Activated CD8-positive, alpha-beta T cell treated with anti-CD3 and anti-CD28 coated beads for 36 hours (primary cell): Measurements from ENCODE around the gene FAM3B. TPM values are rescaled to one million over a fixed set of nuclear protein-coding genes. Genes with fewer than 3 reads are reported as not detected.

Experiments
- ATAC-seq: fragments of 200-7000 bp; cut with Tn5 transposase; one replicate; pipeline ENCODE4 v1.10.0; 2021; ENCODE audit warnings: mild to moderate bottlenecking, moderate library complexity
- CTCF ChIA-PET: fragments of 350-600 bp; sonication (Branson Sonifier 250); formaldehyde crosslinking; loops from one replicate; lab custom pipeline; 2021; ENCODE audit warnings: antibody characterized with exemption; lab: Charles Lee
- POLR2A ChIA-PET: fragments of 350-600 bp; sonication (Branson Sonifier 250); formaldehyde crosslinking; loops from one replicate; lab custom pipeline; 2021; ENCODE audit warnings: antibody characterized with exemption; lab: Charles Lee
- DNase-seq: peaks from one replicate; pipeline ENCODE4 v3.0.0-alpha.2; 2020
- H3K27ac Mint-ChIP-seq: one replicate; pipeline ENCODE4 v1.8.0; 2021; ENCODE audit warnings: mild to moderate bottlenecking, mixed read lengths
- H3K27me3 Mint-ChIP-seq: one replicate; pipeline ENCODE4 v1.8.0; 2021; ENCODE audit warnings: mixed read lengths
- H3K36me3 Mint-ChIP-seq: one replicate; pipeline ENCODE4 v1.8.0; 2021; ENCODE audit warnings: low read depth, mixed read lengths
- H3K4me1 Mint-ChIP-seq: one replicate; pipeline ENCODE4 v1.8.0; 2021; ENCODE audit warnings: low read depth, mixed read lengths
- H3K4me3 Mint-ChIP-seq: one replicate; pipeline ENCODE4 v1.8.0; 2021; ENCODE audit warnings: mild to moderate bottlenecking, moderate library complexity, mixed read lengths
- H3K9me3 Mint-ChIP-seq: one replicate; pipeline ENCODE4 v1.8.0; 2021; ENCODE audit warnings: mixed read lengths
- intact Hi-C: fragments of 100-400 bp; cut with micrococcal nuclease; formaldehyde crosslinking; loops from one replicate; pipeline ENCODE4 v1.10.0; 2022
- total RNA-seq, 2 experiments: library from RNA; stranded (reverse); gene quantifications; one replicate each; pipeline ENCODE4 v1.2.3, GENCODE V29; 2021
- TF ChIP-seq, protein P1 (sequence below): fragments of 200-600 bp; IDR thresholded peaks from one replicate; pipeline ENCODE4 v1.8.0; 2022; ENCODE audit warnings: antibody characterized with exemption, mild to moderate bottlenecking

The FAM3B gene, protein sequence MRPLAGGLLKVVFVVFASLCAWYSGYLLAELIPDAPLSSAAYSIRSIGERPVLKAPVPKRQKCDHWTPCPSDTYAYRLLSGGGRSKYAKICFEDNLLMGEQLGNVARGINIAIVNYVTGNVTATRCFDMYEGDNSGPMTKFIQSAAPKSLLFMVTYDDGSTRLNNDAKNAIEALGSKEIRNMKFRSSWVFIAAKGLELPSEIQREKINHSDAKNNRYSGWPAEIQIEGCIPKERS
- total RNA-seq = not detected

DNA sequence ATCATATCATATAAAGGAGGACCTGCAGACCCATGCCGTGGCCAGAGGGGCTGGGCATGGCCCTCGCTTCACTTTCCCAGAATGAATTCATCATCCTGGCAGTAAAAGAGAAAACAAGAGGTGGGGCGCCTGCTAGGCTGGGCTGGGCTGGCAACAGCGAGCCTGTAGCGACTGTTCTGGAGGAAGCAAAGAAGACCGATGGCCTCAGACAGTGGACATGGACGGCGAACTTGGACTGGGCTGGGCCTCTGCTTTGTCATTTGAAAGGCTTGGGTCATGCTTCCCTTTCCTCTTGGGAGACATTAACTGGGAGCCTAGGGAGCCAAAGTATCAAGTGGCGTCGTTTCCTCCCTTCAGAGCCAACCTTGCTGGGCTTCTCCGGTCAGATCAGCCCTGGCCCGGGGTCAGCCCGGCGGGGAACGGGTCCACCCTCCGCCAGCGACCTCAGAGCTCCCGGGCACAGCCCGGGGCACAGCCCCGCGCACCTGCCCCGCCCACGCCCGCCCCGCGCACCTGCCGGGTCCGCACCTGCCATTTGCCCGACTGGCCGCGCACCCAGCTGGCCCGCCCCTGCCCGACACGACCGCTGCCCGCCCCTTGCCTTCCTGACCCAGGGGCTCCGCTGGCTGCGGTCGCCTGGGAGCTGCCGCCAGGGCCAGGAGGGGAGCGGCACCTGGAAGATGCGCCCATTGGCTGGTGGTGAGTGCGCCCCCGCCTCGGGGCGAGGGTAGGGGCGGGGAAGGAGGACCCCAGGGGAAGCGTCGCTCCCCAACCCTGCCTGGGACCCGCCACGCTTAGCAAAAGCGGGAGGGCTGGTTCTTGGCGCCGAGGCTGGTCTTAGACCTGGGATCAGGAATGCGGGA is at the start of gene FAM3B:
Gene FAM3B, plus strand, starts transcription at position 602 of the 863 bp plus-strand sequence. Its CDS starts 79 bp downstream, at position 681.
- intact Hi-C loops = no loop called here
- ChIA-PET CTCF (no interaction called here), POLR2A (no interaction called here)
- H3K27me3 Mint-ChIP-seq = peaks cover 29% of the 10 kb centered on the region
- H3K4me3 Mint-ChIP-seq = no peak within 1 kb of the TSS
- ATAC-seq (no peak), DNase-seq (no peak)
- H3K36me3 Mint-ChIP-seq = no peaks in the 10 kb centered on the region
- TF ChIP-seq, protein P1, sequence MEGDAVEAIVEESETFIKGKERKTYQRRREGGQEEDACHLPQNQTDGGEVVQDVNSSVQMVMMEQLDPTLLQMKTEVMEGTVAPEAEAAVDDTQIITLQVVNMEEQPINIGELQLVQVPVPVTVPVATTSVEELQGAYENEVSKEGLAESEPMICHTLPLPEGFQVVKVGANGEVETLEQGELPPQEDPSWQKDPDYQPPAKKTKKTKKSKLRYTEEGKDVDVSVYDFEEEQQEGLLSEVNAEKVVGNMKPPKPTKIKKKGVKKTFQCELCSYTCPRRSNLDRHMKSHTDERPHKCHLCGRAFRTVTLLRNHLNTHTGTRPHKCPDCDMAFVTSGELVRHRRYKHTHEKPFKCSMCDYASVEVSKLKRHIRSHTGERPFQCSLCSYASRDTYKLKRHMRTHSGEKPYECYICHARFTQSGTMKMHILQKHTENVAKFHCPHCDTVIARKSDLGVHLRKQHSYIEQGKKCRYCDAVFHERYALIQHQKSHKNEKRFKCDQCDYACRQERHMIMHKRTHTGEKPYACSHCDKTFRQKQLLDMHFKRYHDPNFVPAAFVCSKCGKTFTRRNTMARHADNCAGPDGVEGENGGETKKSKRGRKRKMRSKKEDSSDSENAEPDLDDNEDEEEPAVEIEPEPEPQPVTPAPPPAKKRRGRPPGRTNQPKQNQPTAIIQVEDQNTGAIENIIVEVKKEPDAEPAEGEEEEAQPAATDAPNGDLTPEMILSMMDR = no peak
- H3K4me1 Mint-ChIP-seq = peaks cover 10% of the 10 kb centered on the region
- no peak within 1 kb of the TSS for H3K27ac Mint-ChIP-seq
- H3K9me3 Mint-ChIP-seq = no peaks in the 10 kb centered on the region

DNA sequence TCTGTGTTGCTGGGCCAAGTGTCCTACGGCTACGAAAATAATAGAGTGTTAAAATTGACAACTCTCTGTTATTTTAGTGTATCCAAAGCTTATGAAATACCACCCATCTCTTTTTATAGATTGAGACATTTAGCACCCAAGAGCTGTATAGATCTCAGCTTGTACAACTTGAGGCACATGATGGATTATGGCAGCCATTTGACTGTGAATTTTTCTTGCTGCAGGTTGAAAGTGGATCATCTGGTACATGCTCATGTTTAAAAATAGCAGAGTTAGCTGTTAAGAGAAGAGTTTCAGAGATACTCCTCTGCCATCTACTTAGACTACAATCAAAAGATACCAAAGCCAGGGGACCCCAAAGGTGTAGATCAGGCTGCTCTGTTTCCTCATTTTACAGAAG is 49.3 kb upstream of the FAM3B start:
- ChIA-PET POLR2A (no interaction called here), CTCF (interaction anchor here (2.2 kb wide), 1 partner anchor 16 kb away, joined by 9 read pairs; no protein-coding TSS in a partner anchor)
- ATAC-seq = no peak
- intact Hi-C loops = no loop called here
- H3K27me3 Mint-ChIP-seq = peaks cover 11% of the 10 kb centered on the region
- TF ChIP-seq, protein P1 = no peak
- no peaks in the 10 kb centered on the region for H3K4me1 Mint-ChIP-seq
- no peak for DNase-seq
- no peak overlapping the region for H3K27ac Mint-ChIP-seq
- no peak overlapping the region for H3K4me3 Mint-ChIP-seq
- H3K36me3 Mint-ChIP-seq = peaks cover 3% of the 10 kb centered on the region
- peaks cover 12% of the 10 kb centered on the region for H3K9me3 Mint-ChIP-seq

DNA sequence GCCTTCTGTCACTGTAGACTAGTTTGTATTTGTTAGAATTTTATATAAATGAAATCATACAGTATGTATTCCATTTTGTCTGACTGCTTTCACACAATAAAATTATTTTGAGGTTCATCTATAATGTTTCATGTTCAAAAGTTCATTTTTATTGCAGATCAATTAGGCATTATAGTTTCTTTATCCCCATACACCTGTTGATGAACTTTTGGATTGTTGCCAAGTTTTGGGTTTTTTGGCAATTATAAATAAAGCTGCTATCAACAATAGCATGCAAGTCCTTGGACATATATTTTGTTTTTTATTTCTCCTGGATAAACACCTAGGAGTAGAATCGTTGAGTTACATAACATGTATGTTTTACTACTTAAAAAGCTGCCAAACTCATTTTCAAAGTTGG is 47.1 kb upstream of the FAM3B start:
- Mint-ChIP-seq H3K4me1 (no peaks in the 10 kb centered on the region), H3K27me3 (peaks cover 3% of the 10 kb centered on the region), H3K4me3 (no peak overlapping the region), H3K9me3 (peaks cover 10% of the 10 kb centered on the region), H3K36me3 (no peaks in the 10 kb centered on the region), H3K27ac (no peak overlapping the region)
- intact Hi-C loops = no loop called here
- ChIA-PET POLR2A (no interaction called here), CTCF (no interaction called here)
- DNase-seq (no peak), ATAC-seq (no peak)
- TF ChIP-seq, protein P1 = no peak

DNA sequence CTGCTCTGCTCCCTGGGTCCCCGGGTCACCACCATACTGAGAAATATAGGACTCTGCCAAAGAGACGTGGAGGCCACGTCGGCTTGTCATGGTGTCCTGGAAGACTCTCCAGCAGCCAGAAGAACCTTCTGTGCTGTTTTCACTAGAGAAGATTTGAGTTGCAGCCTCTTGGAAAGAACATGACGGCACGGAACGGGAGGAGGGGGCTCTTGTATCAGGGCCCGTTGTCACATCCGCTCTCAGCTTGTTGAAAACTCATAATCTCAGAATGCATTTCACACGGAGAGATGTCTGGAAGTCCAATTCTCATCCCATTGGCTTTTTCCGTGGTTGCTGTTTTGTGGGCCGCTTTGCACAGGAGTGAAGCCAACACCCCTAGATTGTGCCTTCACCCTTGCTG is 39.4 kb upstream of the FAM3B start:
- ChIA-PET POLR2A (no interaction called here), CTCF (no interaction called here)
- no peak for DNase-seq
- H3K9me3 Mint-ChIP-seq = peaks cover 6% of the 10 kb centered on the region
- no peak overlapping the region for H3K27ac Mint-ChIP-seq
- TF ChIP-seq, protein P1 = no peak
- H3K4me3 Mint-ChIP-seq = no peak overlapping the region
- intact Hi-C loops = no loop called here
- H3K4me1 Mint-ChIP-seq = no peaks in the 10 kb centered on the region
- H3K27me3 Mint-ChIP-seq = peaks cover 10% of the 10 kb centered on the region
- no peaks in the 10 kb centered on the region for H3K36me3 Mint-ChIP-seq
- ATAC-seq = no peak

DNA sequence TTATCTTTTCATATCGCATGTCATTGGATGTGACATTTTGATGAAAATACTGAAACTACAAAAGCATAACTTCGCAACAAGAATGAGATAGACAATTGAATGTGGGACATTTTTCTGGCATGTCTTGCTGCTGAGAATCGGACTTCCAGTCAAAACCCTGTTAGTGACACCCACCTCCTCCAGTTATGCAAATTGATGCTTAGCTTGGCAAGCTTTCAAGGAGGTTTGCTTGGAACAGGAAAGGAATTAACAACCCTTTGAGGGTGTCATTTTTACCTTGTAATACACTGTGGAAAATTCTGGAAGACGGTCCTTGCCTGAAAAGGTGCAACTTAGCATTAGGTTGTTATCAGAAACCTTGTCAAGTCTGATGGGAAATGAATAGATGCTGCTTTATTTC is 38.8 kb upstream of the FAM3B start:
- Mint-ChIP-seq H3K27ac (no peak overlapping the region), H3K36me3 (no peaks in the 10 kb centered on the region), H3K27me3 (peaks cover 12% of the 10 kb centered on the region), H3K9me3 (peaks cover 1% of the 10 kb centered on the region), H3K4me3 (no peak overlapping the region), H3K4me1 (no peaks in the 10 kb centered on the region)
- ChIA-PET POLR2A (no interaction called here), CTCF (no interaction called here)
- ATAC-seq = no peak
- TF ChIP-seq, protein P1 = no peak
- DNase-seq = no peak
- intact Hi-C loops = no loop called here
